Measurements from ENCODE around the gene PPP1R13B.
"Not testable (repeated sequence)": the region's sequence is repeated elsewhere in the genome, so short reads cannot be mapped to it uniquely, and the experiment has no call there.

DNA sequence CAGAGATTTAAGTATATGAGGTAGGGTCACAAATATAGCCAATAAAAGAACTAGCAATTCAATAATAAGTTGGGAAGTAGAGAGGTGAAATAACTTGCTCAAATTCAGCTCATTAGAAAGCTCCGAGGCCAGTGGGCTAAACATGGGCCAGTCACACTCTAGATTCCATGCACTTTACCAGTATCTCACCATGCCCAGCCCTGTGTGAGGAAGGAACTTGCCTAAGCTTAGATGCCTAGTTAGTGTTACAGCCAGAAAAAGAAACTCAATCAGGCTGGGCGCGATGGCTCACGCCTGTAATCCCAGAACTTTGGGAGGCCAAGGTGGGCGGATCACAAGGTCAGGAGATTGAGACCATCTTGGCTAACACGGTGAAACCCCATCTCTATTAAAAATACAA, 71.1 kb downstream of the PPP1R13B start:
- TF ChIP-seq YY1 (IDR thresholded peaks at IDR 0.05; ENCODE audit: insufficient read depth, insufficient read length); SUZ12 (IDR thresholded peaks at IDR 0.05; ENCODE audit: extremely low read depth, insufficient read depth, insufficient read length): not testable (repeated sequence)
